ENCODE measurements around the gene BHMT.

The BHMT gene

DNA sequence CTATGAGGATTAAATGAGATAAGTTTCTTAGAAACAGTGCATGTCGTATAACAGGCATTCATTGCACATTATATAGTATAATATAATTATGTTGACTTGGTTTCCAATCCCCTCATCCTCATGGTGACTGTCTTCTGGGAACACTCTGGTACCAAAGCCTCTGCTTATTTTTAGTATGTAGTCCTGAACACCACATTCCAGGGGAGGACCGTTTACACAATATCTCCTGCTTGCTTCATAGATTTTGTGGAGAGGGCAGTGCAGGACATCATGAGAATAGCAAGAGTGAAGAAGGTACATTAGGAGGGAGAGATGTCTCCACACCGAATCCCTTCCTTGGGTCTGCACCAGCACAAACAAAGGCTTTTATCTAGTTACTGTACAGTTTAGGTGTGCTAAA lies 20.5 kb upstream of the BHMT start:
- no peak for DNase-seq (ENCODE audit: extremely low spot score)
- TF ChIP-seq, protein P1, sequence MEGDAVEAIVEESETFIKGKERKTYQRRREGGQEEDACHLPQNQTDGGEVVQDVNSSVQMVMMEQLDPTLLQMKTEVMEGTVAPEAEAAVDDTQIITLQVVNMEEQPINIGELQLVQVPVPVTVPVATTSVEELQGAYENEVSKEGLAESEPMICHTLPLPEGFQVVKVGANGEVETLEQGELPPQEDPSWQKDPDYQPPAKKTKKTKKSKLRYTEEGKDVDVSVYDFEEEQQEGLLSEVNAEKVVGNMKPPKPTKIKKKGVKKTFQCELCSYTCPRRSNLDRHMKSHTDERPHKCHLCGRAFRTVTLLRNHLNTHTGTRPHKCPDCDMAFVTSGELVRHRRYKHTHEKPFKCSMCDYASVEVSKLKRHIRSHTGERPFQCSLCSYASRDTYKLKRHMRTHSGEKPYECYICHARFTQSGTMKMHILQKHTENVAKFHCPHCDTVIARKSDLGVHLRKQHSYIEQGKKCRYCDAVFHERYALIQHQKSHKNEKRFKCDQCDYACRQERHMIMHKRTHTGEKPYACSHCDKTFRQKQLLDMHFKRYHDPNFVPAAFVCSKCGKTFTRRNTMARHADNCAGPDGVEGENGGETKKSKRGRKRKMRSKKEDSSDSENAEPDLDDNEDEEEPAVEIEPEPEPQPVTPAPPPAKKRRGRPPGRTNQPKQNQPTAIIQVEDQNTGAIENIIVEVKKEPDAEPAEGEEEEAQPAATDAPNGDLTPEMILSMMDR (IDR thresholded peaks at IDR 0.05; ENCODE audit: control extremely low read depth, extremely low read depth, low read depth, missing control alignments), result no peak
- POLR2A ChIA-PET, result no interaction called here
- CTCF ChIA-PET, result no interaction called here

DNA sequence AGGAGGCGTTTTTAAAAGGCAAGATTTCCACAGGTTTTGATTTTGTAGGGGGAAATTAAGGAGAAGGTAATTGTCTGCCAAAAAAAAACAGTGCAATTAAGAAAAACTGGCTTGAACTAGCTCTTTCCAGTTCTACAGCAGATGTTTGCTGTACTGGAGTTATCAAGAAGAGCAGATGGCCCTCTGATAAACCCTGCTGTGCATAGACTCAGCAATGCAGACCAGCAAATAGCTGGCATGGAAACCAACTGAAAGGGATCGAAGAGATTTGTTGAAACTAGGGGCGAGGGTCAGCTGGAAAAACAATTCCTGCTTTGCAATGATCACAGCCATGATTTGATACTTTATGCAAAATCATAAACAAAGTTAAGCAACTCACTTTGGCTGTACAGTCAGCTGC lies 17.8 kb upstream of the BHMT start:
- TF ChIP-seq, protein P1 (IDR thresholded peaks at IDR 0.05; ENCODE audit: control extremely low read depth, extremely low read depth, low read depth, missing control alignments), result no peak
- ChIA-PET CTCF (no interaction called here), POLR2A (no interaction called here)
- no peak for DNase-seq (ENCODE audit: extremely low spot score)

DNA sequence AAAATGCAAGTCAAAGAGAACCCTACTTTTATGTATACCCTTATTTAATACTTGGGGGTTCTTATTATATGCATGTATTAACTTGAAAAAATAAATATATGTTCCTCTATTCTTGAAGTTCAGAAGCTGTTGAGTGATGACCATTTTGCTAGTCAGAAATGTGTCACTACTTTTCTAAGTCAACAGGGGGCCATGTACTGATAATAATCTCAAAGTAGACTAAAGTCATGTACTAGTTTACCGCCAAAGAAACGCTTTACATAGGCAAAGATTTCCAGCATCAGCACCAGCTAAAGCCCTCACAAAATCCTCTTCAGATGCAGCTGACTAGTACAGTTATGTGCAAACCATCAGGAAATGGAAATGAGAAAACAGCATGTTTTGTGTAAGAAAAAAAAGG lies 5.7 kb upstream of the BHMT start:
- no peak for DNase-seq (ENCODE audit: extremely low spot score)
- POLR2A ChIA-PET, result no interaction called here
- CTCF ChIA-PET, result interaction anchor here (0.8 to 3.2 kb wide), 7 partner anchors 10 to 83 kb away, joined by 3 to 24 read pairs (median 8); no protein-coding TSS in a partner anchor
- TF ChIP-seq, protein P1 (IDR thresholded peaks at IDR 0.05; ENCODE audit: control extremely low read depth, extremely low read depth, low read depth, missing control alignments), result no peak

DNA sequence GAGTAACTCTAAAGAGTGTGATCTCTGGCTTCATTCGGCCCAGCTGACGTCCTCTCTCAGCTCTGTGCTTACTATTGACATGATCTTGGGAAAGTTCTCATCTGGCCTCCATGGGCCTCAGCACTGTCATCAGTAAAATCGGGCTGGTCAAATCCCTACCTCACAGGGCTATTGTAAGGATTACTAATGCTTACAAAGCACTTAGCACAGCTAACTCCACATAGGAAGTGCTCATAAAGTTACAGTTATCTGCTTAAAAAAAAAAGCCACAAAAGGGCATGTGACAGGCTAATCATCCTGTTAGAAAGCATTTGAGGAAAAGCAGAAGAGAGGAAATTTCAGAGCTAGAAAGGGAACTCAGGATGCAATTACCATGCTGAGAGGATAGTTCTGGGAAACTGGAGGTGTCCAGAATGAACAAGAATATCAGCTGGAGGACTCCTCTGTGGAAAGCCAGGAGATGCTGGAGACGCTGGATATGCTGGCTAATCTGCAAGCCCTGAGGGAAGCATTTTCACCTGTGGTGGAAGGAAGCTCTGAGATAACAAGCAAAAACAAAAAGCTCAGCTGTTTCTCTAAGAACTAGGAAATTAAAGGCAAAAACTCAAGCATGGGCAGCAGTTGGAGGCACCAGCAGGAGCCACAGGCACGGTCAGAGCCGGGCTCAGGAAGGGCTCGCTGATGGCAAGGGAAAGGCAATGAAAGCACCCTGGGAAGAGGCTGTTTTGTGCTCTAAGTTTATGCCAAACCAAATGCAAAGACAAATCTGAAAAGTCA lies 4.4 kb upstream of the BHMT start:
- POLR2A ChIA-PET, result no interaction called here
- TF ChIP-seq, protein P1 (IDR thresholded peaks at IDR 0.05; ENCODE audit: control extremely low read depth, extremely low read depth, low read depth, missing control alignments), result no peak
- DNase-seq (ENCODE audit: extremely low spot score), result no peak
- CTCF ChIA-PET, result interaction anchor here (1.1 to 3.2 kb wide), 7 partner anchors 9 to 207 kb away, joined by 3 to 24 read pairs (median 8); no protein-coding TSS in a partner anchor

DNA sequence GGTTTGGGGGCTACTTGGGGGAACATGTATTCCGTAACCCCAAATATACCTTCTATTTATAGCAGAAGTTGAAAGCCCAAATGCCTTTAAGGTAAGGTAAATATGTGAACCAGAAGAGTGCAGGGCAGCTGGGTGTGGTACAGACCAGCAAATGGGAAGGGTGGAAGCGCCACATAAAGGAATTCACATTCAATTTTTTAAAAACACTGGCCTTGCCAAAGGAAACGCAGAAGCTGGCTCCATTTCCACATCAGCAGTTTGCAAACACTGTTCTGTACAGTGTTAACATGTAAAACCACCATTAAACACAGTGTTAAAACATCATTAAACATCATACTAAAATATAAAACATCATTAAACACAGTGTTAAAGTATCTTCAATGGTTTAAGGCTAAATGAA lies 3.5 kb upstream of the BHMT start:
- ChIA-PET POLR2A (no interaction called here), CTCF (interaction anchor here (1.8 kb wide), 1 partner anchor 10 kb away, joined by 5 read pairs; no protein-coding TSS in a partner anchor)
- TF ChIP-seq, protein P1 (IDR thresholded peaks at IDR 0.05; ENCODE audit: control extremely low read depth, extremely low read depth, low read depth, missing control alignments), result no peak
- no peak for DNase-seq (ENCODE audit: extremely low spot score)

DNA sequence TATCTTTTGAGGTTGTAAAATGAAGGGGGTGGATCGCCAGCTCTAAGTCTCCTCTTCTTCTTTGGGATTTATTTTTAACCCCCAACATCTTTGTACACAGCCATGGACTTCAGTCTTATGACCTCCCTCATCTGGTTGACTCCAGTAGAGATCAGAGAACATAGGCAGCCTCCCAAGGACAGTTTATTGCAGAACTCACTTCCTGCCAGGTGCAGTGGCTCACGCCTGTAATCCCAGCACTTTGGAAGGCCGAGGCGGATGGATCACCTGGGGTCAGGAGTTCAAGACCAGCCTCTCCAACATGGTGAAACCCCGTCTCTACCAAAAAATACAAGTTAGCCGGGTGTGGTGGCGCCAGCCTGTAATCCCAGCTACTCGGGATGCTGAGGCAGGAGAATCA lies 2.8 kb upstream of the BHMT start:
- ChIA-PET CTCF (interaction anchor here (0.8 to 1.8 kb wide), 3 partner anchors 9 to 88 kb away, joined by 3 to 5 read pairs (median 3); no protein-coding TSS in a partner anchor), POLR2A (no interaction called here)
- DNase-seq (ENCODE audit: extremely low spot score), result no peak
- TF ChIP-seq, protein P1 (IDR thresholded peaks at IDR 0.05; ENCODE audit: control extremely low read depth, extremely low read depth, low read depth, missing control alignments), result no peak
